NB4 (cell line): ENCODE data around the gene SPTBN2.

Source experiments
- DNase-seq: peaks from one replicate; pipeline ENCODE4 v3.0.0; 2010; ENCODE audit warnings: low read depth
- H3K4me3 ChIP-seq: one replicate; pipeline ENCODE4 v1.5.1; 2011; ENCODE audit warnings: mild to moderate bottlenecking, low read depth, low read length, moderate library complexity
- CTCF ChIP-seq: IDR thresholded peaks from one replicate; pipeline ENCODE4 v1.5.1; 2012; ENCODE audit warnings: low read depth, low read length
- MAX ChIP-seq: IDR thresholded peaks from 2 replicates; pipeline ENCODE4 v1.6.1; 2011; ENCODE audit warnings: low read depth, low read length
- MYC ChIP-seq: IDR thresholded peaks from 2 replicates; pipeline ENCODE4 v1.6.1; 2011; ENCODE audit warnings: low read depth, low read length
- POLR2A ChIP-seq: IDR thresholded peaks from 2 replicates; pipeline ENCODE4 v1.6.1; 2011; ENCODE audit warnings: mild to moderate bottlenecking; ENCODE audit not compliant: insufficient read length; ENCODE audit errors: extremely low read depth

The SPTBN2 gene

GRCh38 chr11:66653123-66653522 is 75.9 kb downstream of the SPTBN2 start:
- DNase-seq: no peak
- H3K4me3 ChIP-seq: no peak overlapping the region
- TF ChIP-seq MAX (no peak), POLR2A (no peak), CTCF (no peak), MYC (no peak)

GRCh38 chr11:66652651-66653050 is 76.4 kb downstream of the SPTBN2 start:
- DNase-seq: no peak
- TF ChIP-seq CTCF (no peak), MYC (no peak), MAX (no peak), POLR2A (no peak)
- H3K4me3 ChIP-seq: no peak overlapping the region

GRCh38 chr11:66651016-66651415 is 78.0 kb downstream of the SPTBN2 start:
- no peak for DNase-seq
- TF ChIP-seq MAX (no peak), MYC (no peak), CTCF (no peak), POLR2A (no peak)
- no peak overlapping the region for H3K4me3 ChIP-seq

GRCh38 chr11:66649903-66650302 is 79.1 kb downstream of the SPTBN2 start:
- TF ChIP-seq MAX (no peak), MYC (no peak), POLR2A (no peak), CTCF (no peak)
- H3K4me3 ChIP-seq: no peak overlapping the region
- DNase-seq: no peak

GRCh38 chr11:66646828-66647227 is 82.2 kb downstream of the SPTBN2 start:
- no peak overlapping the region for H3K4me3 ChIP-seq
- no peak for TF ChIP-seq POLR2A
- DNase-seq: no peak

- DNase-seq: no peak
- no peak for TF ChIP-seq MYC
- no peak for TF ChIP-seq MAX
- no peak for TF ChIP-seq CTCF
- no peak for TF ChIP-seq POLR2A
- peak overlapping the region; percentile 26 for H3K4me3 ChIP-seq
Measured at GRCh38 chr11:66643745-66644437, 85.1 kb downstream of the SPTBN2 start.
